HG02623 (cell line): ENCODE results near the gene IL13.
"Not testable (repeated sequence)": the region's sequence is repeated elsewhere in the genome, so short reads cannot be mapped to it uniquely, and the experiment has no call there.

Source experiments
- ATAC-seq: cut with Tn5 transposase; IDR thresholded peaks from one replicate; pipeline ENCODE4 v1.9.1; 2021; ENCODE audit warnings: moderate library complexity; ENCODE audit not compliant: unreplicated experiment

Gene IL13

GRCh38 chr5:132657676-132658380 lies at the start of gene IL13:
IL13 (plus strand) TSS chr5:132658173; CDS start chr5:132658187, 14 bp downstream.
- ATAC-seq = no peak

DNA sequence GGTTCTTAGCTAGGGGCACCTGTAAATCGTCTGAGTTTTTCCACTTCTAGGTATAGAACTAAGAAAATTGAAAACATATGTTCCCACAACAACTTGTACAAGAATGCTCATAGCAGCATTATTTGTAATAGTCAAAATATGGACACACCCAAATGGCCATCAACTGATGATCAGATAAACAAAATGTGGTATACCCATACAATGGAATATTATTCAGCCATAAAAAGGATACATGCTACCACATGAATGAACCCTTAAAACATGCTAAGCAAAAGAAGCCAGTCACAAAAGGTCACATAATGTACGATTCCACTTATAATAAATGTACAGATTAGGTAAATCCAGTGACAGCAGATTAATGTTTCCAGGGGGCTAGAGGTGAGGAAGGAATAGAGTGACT lies 46.0 kb upstream of the IL13 start:
- no peak for ATAC-seq

DNA sequence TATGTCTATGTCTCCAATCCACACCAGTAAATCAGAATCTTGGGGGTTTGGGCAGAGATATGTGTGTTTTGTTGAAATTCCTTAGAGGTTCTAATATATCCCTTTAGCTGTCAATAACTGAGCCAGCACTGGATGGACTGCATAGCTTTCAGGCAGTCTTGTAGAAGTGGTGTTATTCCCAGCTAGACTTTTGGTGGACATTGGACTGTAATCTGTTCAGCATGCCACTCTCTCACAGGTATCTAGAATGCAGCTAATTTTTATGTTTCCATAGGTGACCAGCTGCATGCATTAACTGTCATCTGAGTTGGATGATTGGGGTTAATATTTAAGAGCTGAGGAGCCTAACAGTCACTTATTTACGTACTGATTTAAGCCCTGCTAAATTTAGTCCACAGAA lies 45.1 kb upstream of the IL13 start:
- no peak for ATAC-seq

DNA sequence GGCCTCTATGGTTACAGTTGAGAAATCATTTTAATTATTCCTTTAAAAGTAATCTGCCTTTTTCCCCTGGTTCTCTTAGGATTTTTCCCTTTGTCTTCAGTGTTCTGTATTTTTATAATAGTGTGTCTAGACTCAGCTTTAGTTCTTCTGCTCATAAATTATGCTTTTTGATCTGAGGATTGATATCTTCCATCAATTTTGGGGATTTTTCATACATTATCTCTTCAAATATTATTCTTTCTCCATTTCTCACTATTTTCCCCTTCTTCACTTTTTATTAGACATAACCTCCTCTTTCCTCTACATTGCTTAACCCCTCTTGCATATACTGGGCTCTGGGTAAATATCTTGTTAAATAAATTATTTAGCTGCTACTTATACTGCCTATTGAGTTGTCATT lies 36.3 kb upstream of the IL13 start:
- no peak for ATAC-seq

DNA sequence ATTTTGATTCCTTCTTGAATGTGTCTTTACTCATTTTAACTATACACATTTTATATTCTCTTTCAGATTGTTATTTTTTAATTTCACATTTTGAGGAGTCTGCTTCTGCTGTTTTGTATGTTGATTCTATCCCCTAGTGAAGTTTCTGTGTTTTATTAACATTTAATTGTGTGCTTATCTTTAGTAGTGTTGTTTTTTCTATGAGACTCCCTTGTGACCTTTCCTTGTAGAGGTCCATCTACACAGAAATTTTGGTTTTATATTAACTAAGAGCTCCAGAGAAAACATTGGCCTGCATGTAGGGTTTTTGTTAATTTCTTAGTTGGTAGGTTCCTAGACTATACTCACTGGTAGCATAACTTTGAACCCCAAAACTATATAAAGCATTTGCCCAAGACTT lies 35.4 kb upstream of the IL13 start:
- no peak for ATAC-seq

DNA sequence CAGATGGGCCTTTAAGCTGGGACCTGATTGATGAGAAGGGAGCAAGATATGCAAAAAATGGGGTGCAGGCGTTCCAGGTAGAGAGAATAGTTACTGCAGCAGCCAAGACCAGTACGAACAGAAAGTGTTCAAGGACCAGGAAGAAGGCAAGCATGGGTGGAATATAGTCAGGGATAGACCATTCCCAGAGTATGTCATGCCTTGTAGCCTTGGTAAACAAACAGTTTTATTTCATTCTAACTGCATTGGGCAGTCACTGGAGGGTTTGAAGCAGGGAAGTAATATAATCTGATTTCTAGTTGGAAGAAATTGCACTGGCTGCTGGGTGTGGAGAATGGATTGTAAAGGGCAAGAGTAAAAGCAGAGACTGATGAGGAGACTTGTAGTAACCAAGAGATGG lies 30.5 kb upstream of the IL13 start:
- ATAC-seq = no peak

- ATAC-seq = no peak
Observed at GRCh38 chr5:132628814-132629213, 29.2 kb upstream of the IL13 start.

GRCh38 chr5:132629230-132629944 lies 28.6 kb upstream of the IL13 start:
- ATAC-seq = no peak

DNA sequence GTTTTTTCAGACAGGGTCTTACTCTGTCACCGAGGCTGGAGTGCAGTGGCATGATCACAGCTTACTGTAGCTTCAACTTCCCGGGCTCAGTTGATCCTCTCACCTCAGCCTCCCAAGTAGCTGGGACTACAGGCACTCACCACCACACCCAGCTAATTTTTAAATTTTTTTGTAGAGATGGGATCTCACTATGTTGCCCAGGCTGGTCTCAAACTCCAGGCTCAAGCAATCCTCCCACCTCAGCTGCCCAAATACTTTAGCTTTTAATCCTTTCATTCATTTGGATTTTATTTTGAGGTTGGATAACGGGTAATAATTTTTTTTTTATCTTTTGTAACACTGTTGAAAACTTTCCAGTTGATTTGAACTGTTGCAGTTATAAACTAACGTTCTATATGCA lies 24.4 kb upstream of the IL13 start:
- ATAC-seq = not testable (repeated sequence)

DNA sequence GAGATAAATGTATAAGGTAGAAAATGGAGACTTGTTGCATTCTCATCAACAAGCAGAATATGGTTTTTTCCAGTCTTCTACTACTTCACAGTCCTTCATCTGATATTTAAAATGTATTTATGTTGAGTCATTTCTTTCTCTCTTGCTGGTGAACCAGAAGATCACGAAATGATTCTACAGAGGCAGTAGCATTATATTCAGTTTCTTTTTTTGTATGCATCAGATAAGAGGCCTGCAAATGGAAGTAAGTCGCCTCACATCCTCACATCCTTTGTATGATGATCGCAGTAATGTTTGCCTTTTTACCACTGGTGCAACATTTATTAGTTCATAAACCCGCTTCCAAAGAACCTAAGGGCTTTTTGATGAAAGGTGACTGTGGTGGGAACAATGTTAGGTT lies 22.1 kb upstream of the IL13 start:
- no peak for ATAC-seq

GRCh38 chr5:132637241-132637640 lies 20.7 kb upstream of the IL13 start:
- no peak for ATAC-seq

- peak; percentile 58 for ATAC-seq
Observed at GRCh38 chr5:132639706-132640130, 18.3 kb upstream of the IL13 start.

DNA sequence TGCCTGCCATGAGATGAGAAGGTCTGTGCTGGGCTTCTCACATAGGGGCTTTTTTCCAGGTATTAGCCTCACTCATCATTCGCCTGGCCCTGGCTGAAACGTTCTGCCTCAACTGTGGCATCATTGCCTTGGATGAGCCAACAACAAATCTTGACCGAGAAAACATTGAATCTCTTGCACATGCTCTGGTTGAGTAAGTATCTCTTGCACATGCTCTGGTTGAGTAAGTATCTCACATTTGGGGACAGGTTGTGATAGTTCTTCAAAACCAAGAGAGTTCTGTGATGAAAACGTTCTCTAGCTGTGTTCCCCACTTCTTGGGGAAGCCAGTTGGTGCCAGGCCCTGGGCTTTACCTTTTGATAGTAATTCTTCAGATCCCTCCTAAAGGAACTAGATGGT lies 17.4 kb upstream of the IL13 start:
- no peak for ATAC-seq

GRCh38 chr5:132641241-132641723 lies 16.7 kb upstream of the IL13 start:
- peak; percentile 44 for ATAC-seq

- no peak for ATAC-seq
Observed at GRCh38 chr5:132641841-132642240, 16.1 kb upstream of the IL13 start.

- ATAC-seq = no peak
Observed at GRCh38 chr5:132644177-132644576, 13.8 kb upstream of the IL13 start.

DNA sequence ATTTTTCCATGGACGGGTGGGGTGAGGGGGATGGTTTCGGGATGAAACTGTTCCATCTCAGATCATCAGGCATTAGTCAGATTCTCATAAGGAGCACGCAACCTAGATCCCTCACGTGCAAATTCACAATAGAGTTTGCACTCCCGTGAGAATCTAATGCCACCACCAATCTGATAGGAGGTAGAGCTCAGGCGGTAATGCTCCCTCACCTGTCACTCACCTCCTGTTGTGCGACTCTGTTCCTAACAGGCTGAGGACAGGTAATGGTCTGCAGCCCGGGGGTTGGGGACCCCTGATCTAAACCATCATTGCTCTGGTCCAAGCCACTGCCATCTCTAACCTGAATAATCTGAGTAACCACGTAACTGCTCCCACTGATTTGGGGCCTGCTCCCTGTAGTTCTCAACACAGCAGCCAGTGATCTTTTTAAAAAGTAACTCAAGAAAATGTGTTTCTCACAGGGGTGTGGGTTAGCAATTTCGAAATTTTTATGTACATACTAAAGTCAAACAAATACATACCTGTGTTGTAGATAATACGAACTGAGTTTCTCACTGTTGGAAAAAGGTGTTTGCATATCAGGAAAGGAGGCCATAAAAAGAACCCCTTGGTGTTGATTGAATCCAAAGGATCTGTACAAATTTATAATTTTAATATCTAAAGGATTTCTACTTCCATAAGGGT lies 11.2 kb upstream of the IL13 start:
- ATAC-seq = no peak

GRCh38 chr5:132647473-132647872 lies 10.5 kb upstream of the IL13 start:
- ATAC-seq = no peak

DNA sequence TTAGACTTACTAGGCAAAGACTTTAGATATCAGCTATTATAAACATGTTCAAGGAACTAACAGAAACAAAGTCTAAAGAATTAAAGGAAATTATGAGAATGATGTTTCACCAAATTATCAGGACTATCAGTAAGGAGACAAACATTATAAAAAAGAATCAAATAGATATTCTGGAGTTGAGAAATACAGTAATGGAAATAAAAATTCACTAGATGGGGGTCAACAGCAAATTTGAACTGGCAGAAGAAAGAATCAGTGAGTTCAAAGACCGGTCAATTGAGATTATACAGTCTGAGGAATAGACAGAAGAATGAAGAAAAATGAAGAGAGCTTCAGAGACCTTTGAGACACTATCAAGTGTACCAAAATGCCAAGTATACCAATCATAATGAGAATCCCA lies 9.6 kb upstream of the IL13 start:
- no peak for ATAC-seq

DNA sequence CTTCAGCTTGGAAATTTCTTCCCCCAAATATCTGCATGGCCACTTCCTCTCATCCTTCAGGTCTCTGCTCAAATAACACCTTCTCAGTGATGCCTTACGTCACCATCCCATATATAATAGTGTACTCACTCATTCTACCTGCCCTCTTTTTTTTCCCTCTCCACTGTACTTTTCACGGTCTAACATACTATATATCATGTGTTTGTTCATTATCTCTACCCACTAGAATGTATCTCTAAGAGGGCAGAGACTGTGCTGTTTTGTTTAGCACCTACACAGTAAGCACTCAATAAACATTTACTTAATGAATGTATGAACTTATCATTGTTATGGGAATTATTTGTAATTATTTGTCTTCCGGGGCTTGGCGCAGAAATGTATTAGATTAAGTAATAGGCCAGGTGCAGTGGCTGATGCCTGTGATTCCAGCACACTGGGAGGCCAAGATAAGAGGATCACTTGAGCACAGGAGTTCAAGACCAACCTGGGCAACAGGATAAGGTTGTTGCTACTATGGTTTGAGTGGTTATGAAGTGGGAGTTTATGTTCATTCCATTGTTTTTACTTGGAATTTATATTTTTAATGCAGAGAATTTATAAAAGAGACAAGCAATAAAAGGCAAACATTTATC lies 6.0 kb upstream of the IL13 start:
- no peak for ATAC-seq

- no peak for ATAC-seq
Observed at GRCh38 chr5:132653716-132654115, 4.3 kb upstream of the IL13 start.
